ENCODE data around the gene NRM. TPM values are rescaled to one million over a fixed set of nuclear protein-coding genes. Genes with fewer than 3 reads are reported as not detected.

Gene NRM
- total and polyA plus RNA-seq, 2 of the 13 experiments (the other 11 are each of a cell fraction or from before 2014, with no cell fraction given) = 12.5 to 16.0 TPM

DNA sequence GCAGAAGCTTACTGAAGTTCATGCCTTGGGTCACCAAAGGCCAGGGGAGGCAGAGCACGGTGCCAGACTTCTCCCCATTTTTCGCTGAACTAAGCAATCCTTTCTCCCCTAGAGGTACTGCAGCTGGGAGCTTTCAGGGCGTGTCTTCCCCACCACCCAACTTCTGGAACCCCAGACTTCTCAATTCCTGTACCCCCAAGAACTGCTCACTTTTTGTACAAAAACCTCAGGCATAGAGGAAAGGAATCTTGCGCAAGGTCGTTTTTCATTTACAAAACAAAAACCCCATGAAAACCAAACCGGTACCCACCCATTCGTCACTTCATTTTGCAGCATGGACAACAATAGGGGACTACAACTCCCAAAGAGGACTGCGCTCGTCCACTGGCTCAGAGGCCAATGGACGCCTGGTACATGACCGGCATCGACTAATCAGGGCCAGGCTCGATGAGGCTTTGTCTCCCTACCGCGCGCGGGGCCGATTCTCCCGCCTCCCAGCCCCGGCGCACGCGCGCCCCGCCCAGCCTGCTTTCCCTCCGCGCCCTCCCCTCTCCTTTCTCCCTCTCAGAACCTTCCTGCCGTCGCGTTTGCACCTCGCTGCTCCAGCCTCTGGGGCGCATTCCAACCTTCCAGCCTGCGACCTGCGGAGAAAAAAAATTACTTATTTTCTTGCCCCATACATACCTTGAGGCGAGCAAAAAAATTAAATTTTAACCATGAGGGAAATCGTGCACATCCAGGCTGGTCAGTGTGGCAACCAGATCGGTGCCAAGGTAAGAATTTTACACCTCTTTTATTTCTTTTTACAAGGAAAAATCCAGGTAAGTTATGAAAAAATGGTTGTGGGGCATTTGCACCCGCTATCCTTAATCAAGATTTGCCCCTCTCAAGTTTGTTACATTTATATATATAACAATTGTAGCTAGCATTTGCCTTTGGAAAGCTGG lies 29.3 kb upstream of the NRM start, which contains the start of gene TUBB (continued):
- TF ChIP-seq, protein P1, sequence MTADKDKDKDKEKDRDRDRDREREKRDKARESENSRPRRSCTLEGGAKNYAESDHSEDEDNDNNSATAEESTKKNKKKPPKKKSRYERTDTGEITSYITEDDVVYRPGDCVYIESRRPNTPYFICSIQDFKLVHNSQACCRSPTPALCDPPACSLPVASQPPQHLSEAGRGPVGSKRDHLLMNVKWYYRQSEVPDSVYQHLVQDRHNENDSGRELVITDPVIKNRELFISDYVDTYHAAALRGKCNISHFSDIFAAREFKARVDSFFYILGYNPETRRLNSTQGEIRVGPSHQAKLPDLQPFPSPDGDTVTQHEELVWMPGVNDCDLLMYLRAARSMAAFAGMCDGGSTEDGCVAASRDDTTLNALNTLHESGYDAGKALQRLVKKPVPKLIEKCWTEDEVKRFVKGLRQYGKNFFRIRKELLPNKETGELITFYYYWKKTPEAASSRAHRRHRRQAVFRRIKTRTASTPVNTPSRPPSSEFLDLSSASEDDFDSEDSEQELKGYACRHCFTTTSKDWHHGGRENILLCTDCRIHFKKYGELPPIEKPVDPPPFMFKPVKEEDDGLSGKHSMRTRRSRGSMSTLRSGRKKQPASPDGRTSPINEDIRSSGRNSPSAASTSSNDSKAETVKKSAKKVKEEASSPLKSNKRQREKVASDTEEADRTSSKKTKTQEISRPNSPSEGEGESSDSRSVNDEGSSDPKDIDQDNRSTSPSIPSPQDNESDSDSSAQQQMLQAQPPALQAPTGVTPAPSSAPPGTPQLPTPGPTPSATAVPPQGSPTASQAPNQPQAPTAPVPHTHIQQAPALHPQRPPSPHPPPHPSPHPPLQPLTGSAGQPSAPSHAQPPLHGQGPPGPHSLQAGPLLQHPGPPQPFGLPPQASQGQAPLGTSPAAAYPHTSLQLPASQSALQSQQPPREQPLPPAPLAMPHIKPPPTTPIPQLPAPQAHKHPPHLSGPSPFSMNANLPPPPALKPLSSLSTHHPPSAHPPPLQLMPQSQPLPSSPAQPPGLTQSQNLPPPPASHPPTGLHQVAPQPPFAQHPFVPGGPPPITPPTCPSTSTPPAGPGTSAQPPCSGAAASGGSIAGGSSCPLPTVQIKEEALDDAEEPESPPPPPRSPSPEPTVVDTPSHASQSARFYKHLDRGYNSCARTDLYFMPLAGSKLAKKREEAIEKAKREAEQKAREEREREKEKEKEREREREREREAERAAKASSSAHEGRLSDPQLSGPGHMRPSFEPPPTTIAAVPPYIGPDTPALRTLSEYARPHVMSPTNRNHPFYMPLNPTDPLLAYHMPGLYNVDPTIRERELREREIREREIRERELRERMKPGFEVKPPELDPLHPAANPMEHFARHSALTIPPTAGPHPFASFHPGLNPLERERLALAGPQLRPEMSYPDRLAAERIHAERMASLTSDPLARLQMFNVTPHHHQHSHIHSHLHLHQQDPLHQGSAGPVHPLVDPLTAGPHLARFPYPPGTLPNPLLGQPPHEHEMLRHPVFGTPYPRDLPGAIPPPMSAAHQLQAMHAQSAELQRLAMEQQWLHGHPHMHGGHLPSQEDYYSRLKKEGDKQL (CRISPR knock-in tag; IDR thresholded peaks at IDR 0.05; ENCODE audit: low read depth) = no peak
- no peak for TF ChIP-seq HNF4A (CRISPR knock-in tag; IDR thresholded peaks at IDR 0.05)
- no peak for TF ChIP-seq SMARCC2 (IDR thresholded peaks at IDR 0.05)
- peak; percentile 59; the same call in 1 of the 2 replicates for TF ChIP-seq PITX1 (CRISPR knock-in tag; IDR thresholded peaks at IDR 0.05)
- TF ChIP-seq KDM3A (CRISPR knock-in tag; IDR thresholded peaks at IDR 0.05; ENCODE audit: low read depth) = no peak
- TF ChIP-seq GTF2F1 (IDR thresholded peaks at IDR 0.05; ENCODE audit: low read length) = peak; percentile 90
- no peak for TF ChIP-seq RNF2 (conservative IDR thresholded peaks at IDR 0.05; ENCODE audit: low read depth)
- peak; percentile 82 for TF ChIP-seq SOX5 (CRISPR knock-in tag; IDR thresholded peaks at IDR 0.05; ENCODE audit: borderline replicate concordance)
- no peak for TF ChIP-seq ZSCAN20 (CRISPR knock-in tag; IDR thresholded peaks at IDR 0.05; ENCODE audit: borderline replicate concordance)
- peak; percentile 13; the same call in 1 of the 2 replicates for TF ChIP-seq ELF1 (CRISPR knock-in tag; IDR thresholded peaks at IDR 0.05)
- 0 out of 2 replicates have a peak, but pooled peaks have one; percentile 30 for TF ChIP-seq RFXAP (CRISPR knock-in tag; IDR thresholded peaks at IDR 0.05; ENCODE audit: borderline replicate concordance)
- TF ChIP-seq SETDB1 (CRISPR knock-in tag; IDR thresholded peaks at IDR 0.05; ENCODE audit: borderline replicate concordance) = no peak
- TF ChIP-seq, protein P2, sequence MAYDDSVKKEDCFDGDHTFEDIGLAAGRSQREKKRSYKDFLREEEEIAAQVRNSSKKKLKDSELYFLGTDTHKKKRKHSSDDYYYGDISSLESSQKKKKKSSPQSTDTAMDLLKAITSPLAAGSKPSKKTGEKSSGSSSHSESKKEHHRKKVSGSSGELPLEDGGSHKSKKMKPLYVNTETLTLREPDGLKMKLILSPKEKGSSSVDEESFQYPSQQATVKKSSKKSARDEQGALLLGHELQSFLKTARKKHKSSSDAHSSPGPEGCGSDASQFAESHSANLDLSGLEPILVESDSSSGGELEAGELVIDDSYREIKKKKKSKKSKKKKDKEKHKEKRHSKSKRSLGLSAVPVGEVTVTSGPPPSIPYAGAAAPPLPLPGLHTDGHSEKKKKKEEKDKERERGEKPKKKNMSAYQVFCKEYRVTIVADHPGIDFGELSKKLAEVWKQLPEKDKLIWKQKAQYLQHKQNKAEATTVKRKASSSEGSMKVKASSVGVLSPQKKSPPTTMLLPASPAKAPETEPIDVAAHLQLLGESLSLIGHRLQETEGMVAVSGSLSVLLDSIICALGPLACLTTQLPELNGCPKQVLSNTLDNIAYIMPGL (CRISPR knock-in tag; IDR thresholded peaks at IDR 0.05; ENCODE audit: borderline replicate concordance in 1 of 2, low read depth in 1 of 2) = peak; percentile 58 to 74; a peak in 3 of 4 replicates
- no peak for TF ChIP-seq TEAD2 (CRISPR knock-in tag; IDR thresholded peaks at IDR 0.05)
- TF ChIP-seq HNRNPL (IDR thresholded peaks at IDR 0.05; ENCODE audit: low read depth, low read length) = no peak
- TF ChIP-seq, protein P3, sequence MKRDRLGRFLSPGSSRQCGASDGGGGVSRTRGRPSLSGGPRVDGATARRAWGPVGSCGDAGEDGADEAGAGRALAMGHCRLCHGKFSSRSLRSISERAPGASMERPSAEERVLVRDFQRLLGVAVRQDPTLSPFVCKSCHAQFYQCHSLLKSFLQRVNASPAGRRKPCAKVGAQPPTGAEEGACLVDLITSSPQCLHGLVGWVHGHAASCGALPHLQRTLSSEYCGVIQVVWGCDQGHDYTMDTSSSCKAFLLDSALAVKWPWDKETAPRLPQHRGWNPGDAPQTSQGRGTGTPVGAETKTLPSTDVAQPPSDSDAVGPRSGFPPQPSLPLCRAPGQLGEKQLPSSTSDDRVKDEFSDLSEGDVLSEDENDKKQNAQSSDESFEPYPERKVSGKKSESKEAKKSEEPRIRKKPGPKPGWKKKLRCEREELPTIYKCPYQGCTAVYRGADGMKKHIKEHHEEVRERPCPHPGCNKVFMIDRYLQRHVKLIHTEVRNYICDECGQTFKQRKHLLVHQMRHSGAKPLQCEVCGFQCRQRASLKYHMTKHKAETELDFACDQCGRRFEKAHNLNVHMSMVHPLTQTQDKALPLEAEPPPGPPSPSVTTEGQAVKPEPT (CRISPR knock-in tag; IDR thresholded peaks at IDR 0.05; ENCODE audit: low read depth) = no peak; the same call in 1 of the 2 replicates

Measured in HepG2 (cell line).